ENCODE data around the gene GABBR2.

Gene GABBR2

GRCh38 chr9:98427491-98427890 lies 281.2 kb downstream of the GABBR2 start:
- ATAC-seq = no peak

GRCh38 chr9:98425079-98425478 lies 283.7 kb downstream of the GABBR2 start:
- no peak for ATAC-seq

- ATAC-seq = no peak
Measured at GRCh38 chr9:98419260-98419603, 289.5 kb downstream of the GABBR2 start.

GRCh38 chr9:98418578-98419259 lies 290.0 kb downstream of the GABBR2 start:
- no peak for ATAC-seq

- ATAC-seq = no peak
Measured at GRCh38 chr9:98416294-98417248, 292.2 kb downstream of the GABBR2 start.

GRCh38 chr9:98415782-98416181 lies 293.0 kb downstream of the GABBR2 start:
- no peak for ATAC-seq

- no peak for ATAC-seq
Measured at GRCh38 chr9:98413084-98413483, 295.7 kb downstream of the GABBR2 start.

GRCh38 chr9:98412101-98412842 lies 296.5 kb downstream of the GABBR2 start:
- no peak for ATAC-seq

GRCh38 chr9:98410185-98410697 lies 298.5 kb downstream of the GABBR2 start:
- no peak for ATAC-seq

GRCh38 chr9:98409719-98410118 lies 299.0 kb downstream of the GABBR2 start:
- ATAC-seq = peak in 1 of 2 donors; percentile 17

- no peak for ATAC-seq
Measured at GRCh38 chr9:98406469-98406868, 302.3 kb downstream of the GABBR2 start.

- no peak for ATAC-seq
Measured at GRCh38 chr9:98404237-98404636, 304.5 kb downstream of the GABBR2 start.

GRCh38 chr9:98403715-98404114 lies 305.0 kb downstream of the GABBR2 start:
- ATAC-seq = no peak

GRCh38 chr9:98402019-98402840 lies 306.5 kb downstream of the GABBR2 start:
- no peak for ATAC-seq

- ATAC-seq = no peak
Measured at GRCh38 chr9:98401140-98402018, 307.4 kb downstream of the GABBR2 start.

- ATAC-seq = no peak
Measured at GRCh38 chr9:98399950-98400683, 308.6 kb downstream of the GABBR2 start.

- no peak for ATAC-seq
Measured at GRCh38 chr9:98396656-98397055, 312.1 kb downstream of the GABBR2 start.

- no peak for ATAC-seq
Measured at GRCh38 chr9:98396236-98396635, 312.5 kb downstream of the GABBR2 start.

GRCh38 chr9:98391867-98392266 lies 316.9 kb downstream of the GABBR2 start:
- peak; percentile 38 to 46 for ATAC-seq

- no peak for ATAC-seq
Measured at GRCh38 chr9:98391406-98391805, 317.3 kb downstream of the GABBR2 start.
